GM18519 (cell line): ENCODE results near the gene RHAG.

Experiments
- ATAC-seq: cut with Tn5 transposase; IDR thresholded peaks from one replicate; pipeline ENCODE4 v1.9.1; 2021; ENCODE audit warnings: mild to moderate bottlenecking, moderate library complexity; ENCODE audit not compliant: unreplicated experiment, low FRiP score

Gene RHAG

GRCh38 chr6:49570474-49571079, 66.1 kb downstream of the RHAG start:
- no peak for ATAC-seq

GRCh38 chr6:49565855-49566254, 70.8 kb downstream of the RHAG start:
- ATAC-seq = no peak

GRCh38 chr6:49565261-49565660, 71.4 kb downstream of the RHAG start:
- no peak for ATAC-seq

- ATAC-seq = no peak
Observed at GRCh38 chr6:49564552-49564951, 72.1 kb downstream of the RHAG start.

- no peak for ATAC-seq
Observed at GRCh38 chr6:49563006-49563886, 73.4 kb downstream of the RHAG start.

- no peak for ATAC-seq
Observed at GRCh38 chr6:49558238-49558637, 78.4 kb downstream of the RHAG start.

- ATAC-seq = no peak
Observed at GRCh38 chr6:49557177-49557576, 79.5 kb downstream of the RHAG start.

GRCh38 chr6:49556429-49556837, 80.2 kb downstream of the RHAG start:
- ATAC-seq = no peak

- ATAC-seq = no peak
Observed at GRCh38 chr6:49555951-49556350, 80.7 kb downstream of the RHAG start.
